Mononuclear cell (primary cell): ENCODE results near the gene IFT80. TPM values are rescaled to one million over a fixed set of nuclear protein-coding genes. Genes with fewer than 3 reads are reported as not detected.
"Not testable (repeated sequence)": the region's sequence is repeated elsewhere in the genome, so short reads cannot be mapped to it uniquely, and the experiment has no call there.

Source experiments
- H3K27me3 ChIP-seq: 2 replicates; pipeline ENCODE4 v1.6.0; 2011; ENCODE audit warnings: low read length, control low read depth; ENCODE audit not compliant: insufficient read depth
- H3K4me1 ChIP-seq: 2 replicates; pipeline ENCODE4 v1.5.1; 2011; ENCODE audit warnings: mild to moderate bottlenecking, low read length, control low read depth; ENCODE audit not compliant: insufficient read depth
- H3K4me3 ChIP-seq: 2 replicates; pipeline ENCODE4 v1.5.1; 2011; ENCODE audit warnings: mild to moderate bottlenecking, low read length, moderate library complexity
- H3K9me3 ChIP-seq: 2 replicates; pipeline ENCODE4 v1.5.1; 2011; ENCODE audit warnings: low read depth, mild to moderate bottlenecking, control low read depth, low read length
- total RNA-seq: library from RNA; depleted of rRNA; stranded (reverse); fragments of >200 nt; gene quantifications from one replicate; pipeline ENCODE4 v1.2.3, GENCODE V29; 2012

Gene IFT80
- total RNA-seq, 1 donor: 17.6 TPM

GRCh38 chr3:160346511-160346910 lies 52.5 kb downstream of the IFT80 start:
- Histone ChIP-seq H3K27me3 (no peaks in the 10 kb centered on the region), H3K4me1 (no peaks in the 10 kb centered on the region), H3K9me3 (no peaks in the 10 kb centered on the region), H3K4me3 (no peak overlapping the region)

GRCh38 chr3:160343132-160343531 lies 55.9 kb downstream of the IFT80 start:
- Histone ChIP-seq H3K4me3 (no peak overlapping the region), H3K4me1 (no peaks in the 10 kb centered on the region), H3K27me3 (no peaks in the 10 kb centered on the region), H3K9me3 (no peaks in the 10 kb centered on the region)

GRCh38 chr3:160340351-160340750 lies 58.7 kb downstream of the IFT80 start:
- H3K4me3 ChIP-seq: no peak overlapping the region
- H3K9me3 ChIP-seq: no peaks in the 10 kb centered on the region
- no peaks in the 10 kb centered on the region for H3K4me1 ChIP-seq
- H3K27me3 ChIP-seq: no peaks in the 10 kb centered on the region

- no peaks in the 10 kb centered on the region for H3K9me3 ChIP-seq
- H3K4me1 ChIP-seq: no peaks in the 10 kb centered on the region
- H3K4me3 ChIP-seq: no peak overlapping the region
- no peaks in the 10 kb centered on the region for H3K27me3 ChIP-seq
Measured at GRCh38 chr3:160331127-160331937, 67.7 kb downstream of the IFT80 start.

- no peaks in the 10 kb centered on the region for H3K4me1 ChIP-seq
- no peaks in the 10 kb centered on the region for H3K27me3 ChIP-seq
- H3K4me3 ChIP-seq: no peak overlapping the region
- no peaks in the 10 kb centered on the region for H3K9me3 ChIP-seq
Measured at GRCh38 chr3:160330690-160331089, 68.3 kb downstream of the IFT80 start.

- no peak overlapping the region for H3K4me3 ChIP-seq
- no peaks in the 10 kb centered on the region for H3K9me3 ChIP-seq
- H3K27me3 ChIP-seq: no peaks in the 10 kb centered on the region
- H3K4me1 ChIP-seq: no peaks in the 10 kb centered on the region
Measured at GRCh38 chr3:160330109-160330508, 68.9 kb downstream of the IFT80 start.

GRCh38 chr3:160326286-160326685 lies 72.7 kb downstream of the IFT80 start:
- not testable (repeated sequence) for H3K4me3 ChIP-seq, H3K4me1 ChIP-seq, H3K27me3 ChIP-seq, H3K9me3 ChIP-seq

- not testable (repeated sequence) for H3K27me3 ChIP-seq, H3K9me3 ChIP-seq, H3K4me3 ChIP-seq, H3K4me1 ChIP-seq
Measured at GRCh38 chr3:160321821-160322220, 77.2 kb downstream of the IFT80 start.

- Histone ChIP-seq H3K27me3 (no peaks in the 10 kb centered on the region), H3K9me3 (no peaks in the 10 kb centered on the region), H3K4me1 (no peaks in the 10 kb centered on the region), H3K4me3 (no peak overlapping the region)
Measured at GRCh38 chr3:160319322-160319721, 79.7 kb downstream of the IFT80 start.

- Histone ChIP-seq H3K4me1 (no peaks in the 10 kb centered on the region), H3K4me3 (no peak overlapping the region), H3K27me3 (no peaks in the 10 kb centered on the region), H3K9me3 (no peaks in the 10 kb centered on the region)
Measured at GRCh38 chr3:160314995-160315394, 84.0 kb downstream of the IFT80 start.

- no peaks in the 10 kb centered on the region for H3K9me3 ChIP-seq
- no peak overlapping the region for H3K4me3 ChIP-seq
- no peaks in the 10 kb centered on the region for H3K4me1 ChIP-seq
- H3K27me3 ChIP-seq: no peaks in the 10 kb centered on the region
Measured at GRCh38 chr3:160312014-160312624, 86.9 kb downstream of the IFT80 start.

- Histone ChIP-seq H3K27me3 (no peaks in the 10 kb centered on the region), H3K4me3 (no peak overlapping the region), H3K9me3 (no peaks in the 10 kb centered on the region), H3K4me1 (no peaks in the 10 kb centered on the region)
Measured at GRCh38 chr3:160302806-160303205, 96.2 kb downstream of the IFT80 start.

GRCh38 chr3:160296591-160296990 lies 102.4 kb downstream of the IFT80 start:
- no peaks in the 10 kb centered on the region for H3K9me3 ChIP-seq
- no peaks in the 10 kb centered on the region for H3K27me3 ChIP-seq
- no peaks in the 10 kb centered on the region for H3K4me1 ChIP-seq
- no peak overlapping the region for H3K4me3 ChIP-seq

GRCh38 chr3:160291909-160292299 lies 107.1 kb downstream of the IFT80 start:
- H3K27me3 ChIP-seq: no peaks in the 10 kb centered on the region
- H3K4me1 ChIP-seq: no peaks in the 10 kb centered on the region
- no peak overlapping the region for H3K4me3 ChIP-seq

GRCh38 chr3:160291290-160291908 lies 107.6 kb downstream of the IFT80 start:
- H3K27me3 ChIP-seq: no peaks in the 10 kb centered on the region
- H3K9me3 ChIP-seq: no peaks in the 10 kb centered on the region
- H3K4me1 ChIP-seq: no peaks in the 10 kb centered on the region
- H3K4me3 ChIP-seq: no peak overlapping the region

More at GRCh38 chr3:160291909-160292299, 107.1 kb downstream of the IFT80 start:
- no peaks in the 10 kb centered on the region for H3K9me3 ChIP-seq
